Liver (tissue), 9 donors: Measurements from ENCODE around the gene PAXX. TPM values are rescaled to one million over a fixed set of nuclear protein-coding genes. Genes with fewer than 3 reads are reported as not detected.

Source experiments
- DNase-seq: peaks from one replicate; pipeline ENCODE4 v3.0.0-alpha.2; 2017; ENCODE audit warnings: low spot score
- H3K27ac ChIP-seq, 2 donors: one replicate each; pipeline ENCODE4 v1.7.0; 2013; ENCODE audit warnings: inconsistent platforms in 2 of 2, low read length in 2 of 2, control low read depth in 1 of 2, low read depth in 1 of 2, mild to moderate bottlenecking in 1 of 2
- H3K27me3 ChIP-seq, 4 donors: one replicate each; pipeline versions ENCODE4 v1.6.1 to v1.7.0; 2013; ENCODE audit warnings: low read length in 3 of 4, inconsistent platforms in 1 of 4, mild to moderate bottlenecking in 1 of 4, moderate library complexity in 1 of 4; ENCODE audit not compliant: control insufficient read depth in 4 of 4, insufficient read depth in 4 of 4
- H3K36me3 ChIP-seq, 4 donors: one replicate each; pipeline versions ENCODE4 v1.6.1 to v1.7.0; 2013; ENCODE audit warnings: low read length in 3 of 4, mild to moderate bottlenecking in 3 of 4, low read depth in 1 of 4, moderate library complexity in 1 of 4; ENCODE audit not compliant: control insufficient read depth in 4 of 4, insufficient read depth in 3 of 4
- H3K4me1 ChIP-seq, 4 donors: one replicate each; pipeline versions ENCODE4 v1.6.1 to v1.7.0; 2013; ENCODE audit warnings: low read length in 3 of 4, mild to moderate bottlenecking in 3 of 4, moderate library complexity in 1 of 4; ENCODE audit not compliant: control insufficient read depth in 4 of 4, insufficient read depth in 4 of 4
- H3K4me3 ChIP-seq, 3 donors: one replicate each; pipeline versions ENCODE4 v1.6.1 to v1.7.0; 2013; ENCODE audit warnings: low read length in 3 of 3, control low read depth in 1 of 3, low read depth in 1 of 3, mild to moderate bottlenecking in 1 of 3
- H3K9ac ChIP-seq, 2 donors: one replicate each; pipeline ENCODE4 v1.7.0; 2013; ENCODE audit warnings: low read length in 2 of 2, mild to moderate bottlenecking in 2 of 2, moderate library complexity in 2 of 2, control low read depth in 1 of 2, low read depth in 1 of 2
- H3K9me3 ChIP-seq, 4 donors: one replicate each; pipeline versions ENCODE4 v1.6.1 to v1.7.0; 2013; ENCODE audit warnings: low read length in 3 of 4; ENCODE audit not compliant: control insufficient read depth in 4 of 4
- EGR1 ChIP-seq, 2 donors: IDR thresholded peaks; 2 replicates each; pipeline ENCODE4 v1.6.1; 2016 to 2018; ENCODE audit warnings: antibody characterized with exemption in 2 of 2, low read depth in 2 of 2
- FOXA1 ChIP-seq: IDR thresholded peaks from 2 replicates; pipeline ENCODE4 v1.6.1; 2016; ENCODE audit warnings: antibody characterized with exemption
- FOXA2 ChIP-seq: IDR thresholded peaks from 2 replicates; pipeline ENCODE4 v1.6.1; 2016; ENCODE audit warnings: antibody characterized with exemption
- GABPA ChIP-seq, 2 donors: IDR thresholded peaks in 1 of 2; conservative IDR thresholded peaks in 1 of 2; 2 replicates each; pipeline ENCODE4 v1.6.1; 2016; ENCODE audit warnings: antibody characterized with exemption in 2 of 2, mild to moderate bottlenecking in 1 of 2, moderate library complexity in 1 of 2
- HNF4A ChIP-seq, 2 donors: conservative IDR thresholded peaks; 2 replicates each; pipeline ENCODE4 v1.6.1; 2016; ENCODE audit warnings: antibody characterized with exemption in 2 of 2, mild to moderate bottlenecking in 2 of 2
- HNF4G ChIP-seq: IDR thresholded peaks from 2 replicates; pipeline ENCODE4 v1.6.1; 2016; ENCODE audit warnings: antibody characterized with exemption
- JUND ChIP-seq, 2 donors: IDR thresholded peaks; 2 replicates each; pipeline ENCODE4 v1.6.1; 2016; ENCODE audit warnings: antibody characterized with exemption in 2 of 2
- NR2F2 ChIP-seq: IDR thresholded peaks from 2 replicates; pipeline ENCODE4 v1.6.1; 2016; ENCODE audit warnings: antibody characterized with exemption
- RAD21 ChIP-seq, 2 donors: IDR thresholded peaks; 2 replicates each; pipeline ENCODE4 v1.6.1; 2016; ENCODE audit warnings: antibody characterized with exemption in 2 of 2, mild to moderate bottlenecking in 2 of 2
- RXRA ChIP-seq, 2 donors: IDR thresholded peaks; 2 replicates each; pipeline ENCODE4 v1.6.1; 2017 to 2018; ENCODE audit warnings: antibody characterized with exemption in 2 of 2, mild to moderate bottlenecking in 1 of 2
- SP1 ChIP-seq: IDR thresholded peaks from 2 replicates; pipeline ENCODE4 v1.6.1; 2018; ENCODE audit warnings: antibody characterized with exemption, mild to moderate bottlenecking
- TAF1 ChIP-seq: conservative IDR thresholded peaks from 2 replicates; pipeline ENCODE4 v1.6.1; 2016; ENCODE audit warnings: antibody characterized with exemption, mild to moderate bottlenecking
- YY1 ChIP-seq: IDR thresholded peaks from 2 replicates; pipeline ENCODE4 v1.6.1; 2016; ENCODE audit warnings: antibody characterized with exemption, mild to moderate bottlenecking
- WGBS: extraction: QIAGEN DNeasy Blood & Tissue Kit; methylation state at CpG from one replicate; pipeline ENCODE4 v1.1.7; 2013; 5-methylcytosine and 5-hydroxymethylcytosine counted together
- polyA plus RNA-seq, 2 donors: library from polyadenylated mRNA; stranded (reverse) in 1 of 2; unstranded in 1 of 2; fragments of 200-250 nt in 1 of 2; fragments of >200 nt in 1 of 2; fragmentation: Nextera tagmentation in 1 of 2; extraction: Ambion mirVana in 1 of 2; gene quantifications; one replicate each; pipeline versions ENCODE4 v1.2.1 to v1.2.3, GENCODE V29; 2013 to 2015
- total RNA-seq, 2 donors: library from RNA; depleted of rRNA; stranded (reverse); fragments of >200 nt; gene quantifications; one replicate each; pipeline ENCODE4 v1.2.3, GENCODE V29; 2014
- TF ChIP-seq, protein P1 (sequence below): IDR thresholded peaks from 2 replicates; pipeline ENCODE4 v1.6.1; 2016; ENCODE audit warnings: antibody characterized with exemption
- TF ChIP-seq, protein P2 (sequence below): IDR thresholded peaks from 2 replicates; pipeline ENCODE4 v1.6.1; 2016; ENCODE audit warnings: antibody characterized with exemption
- TF ChIP-seq, protein P3 (sequence below): IDR thresholded peaks from 2 replicates; pipeline ENCODE4 v1.6.1; 2016; ENCODE audit warnings: antibody characterized with exemption, mild to moderate bottlenecking
- TF ChIP-seq, protein P4 (sequence below): fragments of 150-350 bp; IDR thresholded peaks from 2 replicates; pipeline ENCODE4 v1.5.1; 2017; ENCODE audit warnings: improper control_type of control experiment, low read depth, low read length; ENCODE audit not compliant: missing input control
- donor health status: healthy.
- donor health status: healthy.
- donor health status: healthy.
- donor health status: healthy.
- donor health status: healthy.

The PAXX gene
- total and polyA plus RNA-seq, 4 donors, result 7.3 to 34.1 (median 19.2) TPM

DNA sequence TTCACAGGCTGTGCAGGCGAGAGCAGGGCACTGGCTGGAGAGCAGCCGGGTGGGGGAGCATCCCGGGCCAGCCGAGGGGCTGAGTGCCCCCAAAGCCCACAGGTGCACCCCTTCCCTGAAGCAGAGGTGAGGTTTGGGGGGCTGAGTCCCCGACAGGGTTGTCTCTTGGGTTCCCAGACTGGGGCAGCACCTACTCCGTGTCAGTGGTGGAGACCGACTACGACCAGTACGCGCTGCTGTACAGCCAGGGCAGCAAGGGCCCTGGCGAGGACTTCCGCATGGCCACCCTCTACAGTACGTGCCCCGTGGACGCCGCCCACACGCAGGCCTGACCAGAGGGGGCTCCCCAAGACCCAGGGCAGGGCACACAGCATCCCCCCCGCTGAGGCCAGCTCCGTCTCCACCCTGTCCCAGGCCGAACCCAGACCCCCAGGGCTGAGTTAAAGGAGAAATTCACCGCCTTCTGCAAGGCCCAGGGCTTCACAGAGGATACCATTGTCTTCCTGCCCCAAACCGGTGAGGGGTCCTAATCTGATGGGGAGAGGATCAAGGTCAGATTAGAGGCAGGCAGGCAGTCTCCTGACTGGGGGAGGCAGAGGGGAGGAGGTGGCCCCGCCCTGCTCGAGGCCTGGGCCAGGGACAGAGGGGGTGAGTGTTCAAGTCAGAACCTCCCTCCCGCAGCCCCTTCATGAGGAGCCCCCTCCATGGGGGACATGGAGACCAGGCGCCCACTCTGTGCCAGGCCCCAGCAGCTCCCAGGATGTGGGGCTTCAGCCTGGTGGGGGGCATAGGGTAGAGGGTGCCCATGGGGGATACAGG is 12.2 kb upstream of the PAXX start:
- TF ChIP-seq FOXA2 (no peak), HNF4G (no peak), TAF1 (no peak), RAD21 (IDR thresholded peaks at IDR 0.05) (no peak), SP1 (no peak), GABPA (IDR thresholded peaks at IDR 0.05 in 1 of 2, conservative IDR thresholded peaks at IDR 0.05 in 1 of 2) (no peak), YY1 (no peak), HNF4A (conservative IDR thresholded peaks at IDR 0.05) (no peak), FOXA1 (no peak), JUND (IDR thresholded peaks at IDR 0.05) (no peak)
- TF ChIP-seq, protein P1, sequence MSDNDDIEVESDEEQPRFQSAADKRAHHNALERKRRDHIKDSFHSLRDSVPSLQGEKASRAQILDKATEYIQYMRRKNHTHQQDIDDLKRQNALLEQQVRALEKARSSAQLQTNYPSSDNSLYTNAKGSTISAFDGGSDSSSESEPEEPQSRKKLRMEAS, result no peak
- TF ChIP-seq, protein P2, sequence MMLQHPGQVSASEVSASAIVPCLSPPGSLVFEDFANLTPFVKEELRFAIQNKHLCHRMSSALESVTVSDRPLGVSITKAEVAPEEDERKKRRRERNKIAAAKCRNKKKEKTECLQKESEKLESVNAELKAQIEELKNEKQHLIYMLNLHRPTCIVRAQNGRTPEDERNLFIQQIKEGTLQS, result no peak
- TF ChIP-seq, protein P3, sequence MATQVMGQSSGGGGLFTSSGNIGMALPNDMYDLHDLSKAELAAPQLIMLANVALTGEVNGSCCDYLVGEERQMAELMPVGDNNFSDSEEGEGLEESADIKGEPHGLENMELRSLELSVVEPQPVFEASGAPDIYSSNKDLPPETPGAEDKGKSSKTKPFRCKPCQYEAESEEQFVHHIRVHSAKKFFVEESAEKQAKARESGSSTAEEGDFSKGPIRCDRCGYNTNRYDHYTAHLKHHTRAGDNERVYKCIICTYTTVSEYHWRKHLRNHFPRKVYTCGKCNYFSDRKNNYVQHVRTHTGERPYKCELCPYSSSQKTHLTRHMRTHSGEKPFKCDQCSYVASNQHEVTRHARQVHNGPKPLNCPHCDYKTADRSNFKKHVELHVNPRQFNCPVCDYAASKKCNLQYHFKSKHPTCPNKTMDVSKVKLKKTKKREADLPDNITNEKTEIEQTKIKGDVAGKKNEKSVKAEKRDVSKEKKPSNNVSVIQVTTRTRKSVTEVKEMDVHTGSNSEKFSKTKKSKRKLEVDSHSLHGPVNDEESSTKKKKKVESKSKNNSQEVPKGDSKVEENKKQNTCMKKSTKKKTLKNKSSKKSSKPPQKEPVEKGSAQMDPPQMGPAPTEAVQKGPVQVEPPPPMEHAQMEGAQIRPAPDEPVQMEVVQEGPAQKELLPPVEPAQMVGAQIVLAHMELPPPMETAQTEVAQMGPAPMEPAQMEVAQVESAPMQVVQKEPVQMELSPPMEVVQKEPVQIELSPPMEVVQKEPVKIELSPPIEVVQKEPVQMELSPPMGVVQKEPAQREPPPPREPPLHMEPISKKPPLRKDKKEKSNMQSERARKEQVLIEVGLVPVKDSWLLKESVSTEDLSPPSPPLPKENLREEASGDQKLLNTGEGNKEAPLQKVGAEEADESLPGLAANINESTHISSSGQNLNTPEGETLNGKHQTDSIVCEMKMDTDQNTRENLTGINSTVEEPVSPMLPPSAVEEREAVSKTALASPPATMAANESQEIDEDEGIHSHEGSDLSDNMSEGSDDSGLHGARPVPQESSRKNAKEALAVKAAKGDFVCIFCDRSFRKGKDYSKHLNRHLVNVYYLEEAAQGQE, result no peak
- no peak overlapping the region for H3K27ac ChIP-seq
- 89% methylated on average over 26 of the region's 26 CpGs for WGBS
- no peaks in the 10 kb centered on the region for H3K36me3 ChIP-seq
- no peak overlapping the region for H3K4me3 ChIP-seq
- H3K27me3 ChIP-seq, result peaks cover 0 to 6% (median under 1%) of the 10 kb centered on the region in 4 donors
- DNase-seq, result no peak
- H3K9me3 ChIP-seq, result no peaks in the 10 kb centered on the region
- no peak overlapping the region for H3K9ac ChIP-seq
- peaks cover 0 to 7% (median 4%) of the 10 kb centered on the region in 4 donors for H3K4me1 ChIP-seq

DNA sequence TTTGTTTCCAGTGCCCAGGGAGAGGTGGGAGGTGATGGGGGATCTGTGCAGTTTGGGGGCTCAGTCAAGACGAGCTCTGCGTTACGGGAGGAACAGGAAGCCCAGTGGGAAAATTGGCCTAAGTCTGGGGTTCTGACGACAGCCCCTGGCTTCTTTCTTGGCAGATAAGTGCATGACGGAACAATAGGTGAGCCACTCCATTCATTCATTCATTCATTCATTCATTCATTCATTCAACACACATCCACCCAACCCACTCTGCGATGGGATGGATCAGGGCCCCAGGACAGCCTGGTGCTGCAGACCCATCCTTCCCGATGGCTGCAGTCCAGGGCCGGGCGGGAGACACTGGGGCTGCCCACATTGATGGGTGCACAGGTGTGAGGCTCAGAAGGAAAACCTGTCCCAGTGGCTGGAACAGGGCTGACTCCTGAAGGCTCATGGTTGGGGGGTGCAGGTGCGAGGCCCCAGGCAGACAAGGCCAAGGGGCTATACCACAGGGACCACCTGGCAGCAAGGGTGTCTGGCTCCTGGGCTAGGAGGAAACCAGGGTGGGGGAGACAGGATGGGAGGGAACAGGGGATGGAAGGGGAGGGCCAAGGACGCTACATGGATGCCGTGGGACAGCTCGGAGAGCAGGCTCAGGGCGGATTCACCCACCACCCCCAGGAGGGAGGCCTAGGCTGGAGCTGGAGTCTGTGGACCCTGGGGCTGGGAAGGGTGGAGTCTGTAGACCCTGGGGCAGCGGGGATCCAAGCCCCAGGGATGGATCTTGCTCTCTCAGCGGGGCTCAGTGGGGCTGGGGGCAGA is 11.3 kb upstream of the PAXX start:
- Histone ChIP-seq H3K27ac (no peak overlapping the region), H3K4me3 (no peak overlapping the region), H3K36me3 (no peaks in the 10 kb centered on the region), H3K9me3 (no peaks in the 10 kb centered on the region), H3K4me1 (peaks cover 0 to 9% (median 5%) of the 10 kb centered on the region in 4 donors), H3K27me3 (peaks cover 0 to 6% (median under 1%) of the 10 kb centered on the region in 4 donors), H3K9ac (no peak overlapping the region)
- 91% methylated on average over 16 of the region's 16 CpGs for WGBS
- DNase-seq, result no peak
- TF ChIP-seq TAF1, result no peak
- no peak for TF ChIP-seq HNF4A (conservative IDR thresholded peaks at IDR 0.05)
- TF ChIP-seq JUND (IDR thresholded peaks at IDR 0.05), result no peak
- TF ChIP-seq RAD21 (IDR thresholded peaks at IDR 0.05), result no peak
- TF ChIP-seq NR2F2, result no peak
- TF ChIP-seq GABPA (IDR thresholded peaks at IDR 0.05 in 1 of 2, conservative IDR thresholded peaks at IDR 0.05 in 1 of 2), result no peak
- no peak for TF ChIP-seq EGR1 (IDR thresholded peaks at IDR 0.05; ENCODE audit: low read depth in 2 of 2)
- no peak for TF ChIP-seq FOXA1
- TF ChIP-seq, protein P4, sequence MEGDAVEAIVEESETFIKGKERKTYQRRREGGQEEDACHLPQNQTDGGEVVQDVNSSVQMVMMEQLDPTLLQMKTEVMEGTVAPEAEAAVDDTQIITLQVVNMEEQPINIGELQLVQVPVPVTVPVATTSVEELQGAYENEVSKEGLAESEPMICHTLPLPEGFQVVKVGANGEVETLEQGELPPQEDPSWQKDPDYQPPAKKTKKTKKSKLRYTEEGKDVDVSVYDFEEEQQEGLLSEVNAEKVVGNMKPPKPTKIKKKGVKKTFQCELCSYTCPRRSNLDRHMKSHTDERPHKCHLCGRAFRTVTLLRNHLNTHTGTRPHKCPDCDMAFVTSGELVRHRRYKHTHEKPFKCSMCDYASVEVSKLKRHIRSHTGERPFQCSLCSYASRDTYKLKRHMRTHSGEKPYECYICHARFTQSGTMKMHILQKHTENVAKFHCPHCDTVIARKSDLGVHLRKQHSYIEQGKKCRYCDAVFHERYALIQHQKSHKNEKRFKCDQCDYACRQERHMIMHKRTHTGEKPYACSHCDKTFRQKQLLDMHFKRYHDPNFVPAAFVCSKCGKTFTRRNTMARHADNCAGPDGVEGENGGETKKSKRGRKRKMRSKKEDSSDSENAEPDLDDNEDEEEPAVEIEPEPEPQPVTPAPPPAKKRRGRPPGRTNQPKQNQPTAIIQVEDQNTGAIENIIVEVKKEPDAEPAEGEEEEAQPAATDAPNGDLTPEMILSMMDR, result no peak
- TF ChIP-seq, protein P2, result no peak
- no peak for TF ChIP-seq HNF4G
- TF ChIP-seq, protein P1, result no peak
- no peak for TF ChIP-seq SP1
- no peak for TF ChIP-seq RXRA (IDR thresholded peaks at IDR 0.05)
- no peak for TF ChIP-seq FOXA2
- TF ChIP-seq, protein P3, result no peak
